Neural crest cell (in vitro differentiated cells): Measurements from ENCODE around the gene LRPAP1. TPM values are rescaled to one million over a fixed set of nuclear protein-coding genes. Genes with fewer than 3 reads are reported as not detected.

Source experiments
- DNase-seq: peaks from one replicate; pipeline ENCODE4 v3.0.0; 2021; ENCODE audit warnings: low read depth, mixed read lengths, low spot score
- H3K27ac Mint-ChIP-seq: one replicate; pipeline ENCODE4 v1.8.0; 2021; ENCODE audit warnings: mild to moderate bottlenecking, mixed read lengths; ENCODE audit not compliant: unreplicated experiment
- H3K27me3 Mint-ChIP-seq: 2 replicates; pipeline ENCODE4 v1.8.0; 2021; ENCODE audit warnings: low read depth, mild to moderate bottlenecking, mixed read lengths
- H3K36me3 Mint-ChIP-seq: 2 replicates; pipeline ENCODE4 v1.8.0; 2021; ENCODE audit warnings: low read depth, mild to moderate bottlenecking, mixed read lengths
- H3K4me1 Mint-ChIP-seq: 2 replicates; pipeline ENCODE4 v1.8.0; 2021; ENCODE audit warnings: mixed read lengths
- H3K4me3 Mint-ChIP-seq: one replicate; pipeline ENCODE4 v1.8.0; 2021; ENCODE audit warnings: mild to moderate bottlenecking, mixed read lengths
- H3K9me3 Mint-ChIP-seq: 2 replicates; pipeline ENCODE4 v1.8.0; 2021; ENCODE audit warnings: mixed read lengths
- total RNA-seq: library from RNA; stranded (reverse); gene quantifications from 2 replicates; pipeline ENCODE4 v1.2.1, GENCODE V29; 2021
- TF ChIP-seq, protein P1 (sequence below): fragments of 200-600 bp; sonication (generic); conservative IDR thresholded peaks from 2 replicates; pipeline ENCODE4 v1.5.0; 2021; ENCODE audit warnings: antibody characterized with exemption, mild to moderate bottlenecking

The LRPAP1 gene
- total RNA-seq, 1 donor from 2014 or later = 116 TPM

DNA sequence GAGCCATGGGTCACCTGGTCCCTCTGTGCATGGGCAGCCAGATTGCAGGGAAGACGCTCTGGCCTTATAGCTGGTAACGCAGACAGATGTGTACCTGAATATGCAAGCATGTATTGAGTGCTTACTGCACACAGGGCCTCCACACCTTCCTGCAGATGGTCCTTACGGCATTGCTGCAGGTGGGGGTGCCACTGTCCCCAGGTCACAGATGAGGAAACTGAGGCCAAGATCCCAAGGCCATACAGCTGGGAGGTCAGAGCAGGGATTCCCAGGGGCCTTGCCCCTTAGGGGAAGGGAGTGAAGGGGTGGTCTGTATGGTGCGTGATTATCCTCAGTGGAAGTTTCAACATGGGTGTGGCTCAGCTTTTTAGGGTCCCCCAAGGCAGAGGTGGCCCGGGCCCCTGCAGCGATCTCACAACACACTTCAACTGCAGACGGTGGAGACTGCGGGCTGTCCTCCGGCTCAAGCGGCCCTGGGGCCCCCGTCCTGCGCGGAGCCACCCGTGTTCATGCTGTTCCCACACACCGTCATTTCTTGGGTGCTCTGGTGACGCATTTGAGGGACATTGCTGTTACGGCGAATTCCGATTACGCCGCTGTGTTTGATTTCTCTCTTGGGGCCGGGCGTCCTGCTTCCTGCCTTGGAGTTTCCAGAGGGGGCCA lies 61.0 kb downstream of the LRPAP1 start:
- no peak for DNase-seq
- Mint-ChIP-seq H3K4me3 (no peak overlapping the region), H3K4me1 (peaks cover 10% of the 10 kb centered on the region), H3K27me3 (no peaks in the 10 kb centered on the region), H3K27ac (peak overlapping the region; percentile 62), H3K36me3 (no peaks in the 10 kb centered on the region), H3K9me3 (no peaks in the 10 kb centered on the region)
- TF ChIP-seq, protein P1, sequence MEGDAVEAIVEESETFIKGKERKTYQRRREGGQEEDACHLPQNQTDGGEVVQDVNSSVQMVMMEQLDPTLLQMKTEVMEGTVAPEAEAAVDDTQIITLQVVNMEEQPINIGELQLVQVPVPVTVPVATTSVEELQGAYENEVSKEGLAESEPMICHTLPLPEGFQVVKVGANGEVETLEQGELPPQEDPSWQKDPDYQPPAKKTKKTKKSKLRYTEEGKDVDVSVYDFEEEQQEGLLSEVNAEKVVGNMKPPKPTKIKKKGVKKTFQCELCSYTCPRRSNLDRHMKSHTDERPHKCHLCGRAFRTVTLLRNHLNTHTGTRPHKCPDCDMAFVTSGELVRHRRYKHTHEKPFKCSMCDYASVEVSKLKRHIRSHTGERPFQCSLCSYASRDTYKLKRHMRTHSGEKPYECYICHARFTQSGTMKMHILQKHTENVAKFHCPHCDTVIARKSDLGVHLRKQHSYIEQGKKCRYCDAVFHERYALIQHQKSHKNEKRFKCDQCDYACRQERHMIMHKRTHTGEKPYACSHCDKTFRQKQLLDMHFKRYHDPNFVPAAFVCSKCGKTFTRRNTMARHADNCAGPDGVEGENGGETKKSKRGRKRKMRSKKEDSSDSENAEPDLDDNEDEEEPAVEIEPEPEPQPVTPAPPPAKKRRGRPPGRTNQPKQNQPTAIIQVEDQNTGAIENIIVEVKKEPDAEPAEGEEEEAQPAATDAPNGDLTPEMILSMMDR = no peak

DNA sequence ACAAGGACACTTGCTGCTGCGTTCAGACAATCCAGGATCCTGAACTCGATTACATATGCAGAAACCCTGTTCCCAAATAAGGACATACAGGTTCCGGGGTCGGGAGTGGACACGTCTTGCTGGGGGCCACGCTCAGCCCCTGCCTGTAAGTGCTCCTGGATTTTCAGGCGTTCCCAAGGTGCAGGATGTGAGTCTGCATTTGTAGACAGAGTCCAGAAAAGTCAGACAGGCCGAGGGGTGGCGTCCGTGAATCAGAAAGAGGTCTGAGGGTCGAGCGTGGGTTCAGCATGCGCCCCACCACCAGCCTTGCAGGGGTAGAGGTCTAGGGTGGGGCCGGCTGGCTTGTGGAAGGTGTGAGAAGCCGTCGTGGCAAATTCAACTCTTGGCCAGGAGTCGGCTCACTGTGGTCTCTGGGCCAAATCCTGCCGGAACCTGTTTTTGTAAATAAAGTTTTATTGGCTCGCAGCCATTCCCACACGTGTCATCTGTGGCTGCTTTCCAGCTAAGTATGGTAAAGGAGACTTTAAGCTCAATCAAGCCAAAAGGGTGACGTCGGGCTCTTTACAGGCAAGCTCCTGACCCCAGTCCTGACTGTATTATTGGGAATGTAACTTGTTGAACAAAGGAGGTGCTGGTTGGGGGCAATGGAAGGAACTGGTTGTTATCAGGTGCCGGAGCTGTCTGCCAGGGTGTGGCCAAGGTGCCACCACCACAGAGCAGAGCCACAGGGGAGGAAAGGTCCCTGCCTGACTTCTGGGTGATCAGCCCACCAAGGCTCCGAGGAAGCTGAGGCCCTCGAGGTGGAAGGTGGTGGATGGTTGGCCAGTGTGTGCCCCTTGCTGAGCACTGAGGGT lies 61.8 kb downstream of the LRPAP1 start:
- no peak overlapping the region for H3K27ac Mint-ChIP-seq
- peaks cover 10% of the 10 kb centered on the region for H3K4me1 Mint-ChIP-seq
- H3K27me3 Mint-ChIP-seq = no peaks in the 10 kb centered on the region
- TF ChIP-seq, protein P1 = no peak
- no peaks in the 10 kb centered on the region for H3K9me3 Mint-ChIP-seq
- no peak overlapping the region for H3K4me3 Mint-ChIP-seq
- no peak for DNase-seq
- H3K36me3 Mint-ChIP-seq = no peaks in the 10 kb centered on the region

DNA sequence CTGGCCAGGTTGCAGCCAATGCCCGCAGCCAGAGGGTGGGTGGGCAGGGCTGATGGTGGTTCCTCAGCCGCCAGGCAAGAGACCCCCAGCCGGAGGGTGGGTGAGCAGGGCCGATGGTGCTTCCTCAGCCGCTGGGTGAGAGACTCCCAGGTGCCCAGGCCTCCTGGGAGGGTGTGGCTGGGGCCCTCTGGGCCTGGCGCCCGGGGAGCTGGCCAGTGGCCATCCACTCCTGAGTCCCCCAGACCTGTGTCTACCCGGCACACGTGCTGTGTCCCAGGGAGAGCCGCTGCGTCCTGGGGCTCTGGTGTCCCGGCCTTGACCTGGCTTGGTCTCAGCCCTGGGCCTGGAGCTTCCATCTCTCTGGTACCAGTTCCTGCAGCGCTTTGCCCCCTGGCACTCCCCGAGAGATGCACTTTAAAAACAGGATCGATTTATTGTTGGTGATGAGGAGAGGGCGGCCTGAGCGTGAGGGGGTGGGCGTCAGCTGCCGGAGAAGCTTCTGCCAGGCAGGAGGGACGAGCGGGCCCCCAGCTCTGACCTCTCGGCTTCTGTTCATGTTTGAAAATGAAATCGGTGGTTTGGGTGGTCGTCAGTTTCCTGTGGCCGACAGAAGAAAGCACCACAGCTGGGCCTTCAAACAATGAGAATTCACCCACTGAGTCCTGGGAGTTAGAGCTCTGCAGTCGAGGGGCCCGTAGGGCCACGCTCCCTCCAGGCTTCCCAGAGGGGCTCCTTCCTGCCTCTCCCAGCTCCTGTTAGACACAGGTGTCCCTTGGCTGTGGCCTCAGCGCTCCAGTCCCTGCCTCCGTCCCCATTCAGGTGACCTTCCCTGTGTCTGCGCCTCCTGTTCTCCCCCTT lies 62.6 kb downstream of the LRPAP1 start:
- Mint-ChIP-seq H3K27ac (no peak overlapping the region), H3K9me3 (no peaks in the 10 kb centered on the region), H3K4me1 (peaks cover 10% of the 10 kb centered on the region), H3K4me3 (no peak overlapping the region), H3K27me3 (no peaks in the 10 kb centered on the region), H3K36me3 (no peaks in the 10 kb centered on the region)
- TF ChIP-seq, protein P1 = no peak
- DNase-seq = no peak

- TF ChIP-seq, protein P1 = no peak
- H3K36me3 Mint-ChIP-seq = no peaks in the 10 kb centered on the region
- H3K4me1 Mint-ChIP-seq = peaks cover 10% of the 10 kb centered on the region
- H3K27ac Mint-ChIP-seq = no peak overlapping the region
- no peaks in the 10 kb centered on the region for H3K9me3 Mint-ChIP-seq
- no peak overlapping the region for H3K4me3 Mint-ChIP-seq
- peaks cover 3% of the 10 kb centered on the region for H3K27me3 Mint-ChIP-seq
- no peak for DNase-seq
These were observed 63.4 kb downstream of the LRPAP1 start for GRCh38 chr4:3468804-3469203.

- DNase-seq = no peak
- Mint-ChIP-seq H3K9me3 (no peaks in the 10 kb centered on the region), H3K27me3 (peaks cover 3% of the 10 kb centered on the region), H3K4me1 (peaks cover 10% of the 10 kb centered on the region), H3K36me3 (no peaks in the 10 kb centered on the region), H3K27ac (no peak overlapping the region), H3K4me3 (no peak overlapping the region)
- TF ChIP-seq, protein P1 = no peak
These were observed 64.1 kb downstream of the LRPAP1 start for GRCh38 chr4:3468154-3468553.
